RPMI7951 (cell line): ENCODE results near the gene OR6J1. TPM values are rescaled to one million over a fixed set of nuclear protein-coding genes. Genes with fewer than 3 reads are reported as not detected.
A peak's percentile ranks its signal among the peaks of the same experiment; 100 is the strongest.
"Not testable (repeated sequence)": the region's sequence is repeated elsewhere in the genome, so short reads cannot be mapped to it uniquely, and the experiment has no call there.

Source experiments
- DNase-seq: peaks from one replicate; pipeline ENCODE4 v3.0.0-alpha.2; 2012; ENCODE audit warnings: low read depth
- total RNA-seq: library from RNA; depleted of rRNA; stranded (reverse); fragments of >200 nt; shearing (Covaris generic); gene quantifications from 2 replicates; pipeline ENCODE4 v1.2.3, GENCODE V29; 2014; rRNA removed

Gene OR6J1
- total RNA-seq: not detected in 2 replicates

DNA sequence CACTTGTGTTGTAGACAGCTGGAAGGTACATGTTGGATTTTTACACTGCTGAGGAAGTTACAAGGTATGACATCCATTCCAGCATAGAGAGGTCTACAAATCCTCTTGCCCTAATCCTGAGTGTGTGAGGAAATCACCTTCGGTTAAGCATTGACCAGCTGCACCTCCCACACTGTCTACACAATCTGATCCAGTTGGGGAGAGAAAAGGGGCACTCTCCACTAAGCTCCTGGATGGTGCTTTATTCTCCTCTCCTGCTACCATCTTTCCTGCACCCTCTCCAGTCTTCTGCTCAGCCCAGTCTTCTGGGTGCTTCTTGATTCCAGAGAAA, at the start of gene OR6J1:
TSS of gene OR6J1 (minus strand) at position 48 of the 331 bp plus-strand sequence. CDS start 9,541 bp downstream, outside the sequence.
- no peak for DNase-seq

DNA sequence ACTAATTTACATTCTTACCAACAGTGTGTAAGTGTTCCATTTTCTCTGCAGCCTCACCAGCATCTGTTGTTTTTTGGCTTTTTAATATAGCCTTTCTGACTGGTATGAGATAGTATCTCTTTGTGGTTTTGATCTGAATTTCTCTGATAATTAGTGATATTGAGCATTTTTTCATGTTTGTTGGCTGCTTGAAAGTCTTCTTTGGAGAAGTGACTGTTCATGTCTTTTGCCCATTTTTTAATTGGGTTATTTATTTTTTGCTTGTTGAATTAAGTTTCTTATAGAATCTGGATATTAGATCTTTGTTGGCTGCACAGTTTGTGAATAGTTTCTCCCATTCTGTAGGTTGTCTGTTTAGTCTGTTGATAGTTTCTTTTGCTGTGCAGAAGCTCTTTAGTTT, 48.0 kb upstream of the OR6J1 start:
- DNase-seq: peak; percentile 38

DNA sequence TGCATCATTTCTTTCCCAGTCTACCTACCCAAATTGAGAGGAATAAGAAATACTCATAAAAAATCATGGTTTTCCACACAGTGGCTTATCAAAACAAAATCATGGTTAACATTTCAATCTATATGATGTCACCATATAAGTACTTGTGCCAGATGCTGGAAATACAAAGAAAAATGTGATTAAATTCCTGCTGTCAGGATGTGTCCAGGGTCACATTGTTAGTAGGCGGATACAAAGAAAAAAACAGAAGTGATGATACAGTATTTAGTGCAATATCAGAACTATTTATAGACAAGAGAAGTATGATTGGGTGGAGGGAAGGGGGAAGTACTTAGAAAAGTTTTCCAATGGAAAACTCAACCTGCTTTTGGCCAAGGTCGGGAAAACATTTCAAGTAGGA, 47.0 kb upstream of the OR6J1 start:
- peak; percentile 77 for DNase-seq

DNA sequence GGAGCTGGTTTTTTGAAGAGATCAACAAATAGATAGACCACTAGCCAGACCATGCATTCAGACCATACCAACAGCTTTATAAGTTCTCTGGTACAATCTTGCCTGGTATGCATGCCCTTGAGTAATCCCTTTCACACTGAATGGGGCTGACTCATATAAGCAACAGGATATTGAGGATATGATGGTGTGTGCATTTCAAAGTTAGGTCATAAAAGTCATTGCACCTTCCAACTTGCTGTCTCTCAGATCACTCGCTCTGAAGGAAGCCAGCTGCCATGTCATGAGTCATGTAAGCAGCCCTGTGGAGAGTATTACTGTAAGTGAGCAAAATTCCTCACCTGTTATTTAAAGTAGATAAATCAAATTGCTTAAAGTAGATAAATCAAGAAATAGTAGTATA, 45.0 kb upstream of the OR6J1 start:
- DNase-seq: peak; percentile 98

DNA sequence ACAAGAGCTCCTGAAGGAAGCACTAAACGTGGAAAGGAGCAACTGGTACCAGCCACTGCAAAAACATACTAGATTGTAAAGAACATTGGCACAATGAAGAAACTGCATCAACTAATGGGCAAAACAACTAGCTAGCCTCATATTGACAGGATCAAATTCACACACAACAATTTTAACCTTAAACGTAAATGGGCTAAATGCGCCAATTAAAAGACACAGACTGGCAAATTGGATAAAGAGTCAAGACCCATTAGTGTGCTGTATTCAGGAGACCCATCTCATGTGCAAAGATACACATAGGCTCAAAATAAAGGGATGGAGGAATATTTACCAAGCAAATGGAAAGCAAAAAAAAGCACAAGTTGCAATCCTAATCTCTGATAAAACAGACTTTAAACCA, 43.8 kb upstream of the OR6J1 start:
- not testable (repeated sequence) for DNase-seq

DNA sequence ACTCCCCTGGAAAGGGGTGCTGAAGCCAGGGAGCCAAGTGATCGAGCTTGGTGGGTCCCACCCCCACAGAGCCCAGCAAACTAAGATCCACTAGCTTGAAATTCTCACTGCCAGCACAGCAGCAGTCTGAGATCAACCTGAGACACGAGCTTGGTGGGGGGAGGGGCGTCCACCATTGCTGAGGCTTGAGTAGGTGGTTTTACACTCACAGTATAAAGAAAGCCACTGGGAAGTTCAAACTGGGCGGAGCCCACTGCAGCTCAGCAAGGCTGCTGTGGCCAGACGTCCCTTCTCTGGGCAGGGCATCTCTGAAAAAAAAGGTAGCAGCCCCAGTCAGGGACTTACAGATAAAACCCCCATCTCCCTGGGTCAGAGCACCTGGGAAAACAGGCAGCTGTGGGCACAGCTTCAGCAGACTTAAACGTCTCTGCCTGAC, 42.0 kb upstream of the OR6J1 start:
- peak; percentile 45 for DNase-seq

DNA sequence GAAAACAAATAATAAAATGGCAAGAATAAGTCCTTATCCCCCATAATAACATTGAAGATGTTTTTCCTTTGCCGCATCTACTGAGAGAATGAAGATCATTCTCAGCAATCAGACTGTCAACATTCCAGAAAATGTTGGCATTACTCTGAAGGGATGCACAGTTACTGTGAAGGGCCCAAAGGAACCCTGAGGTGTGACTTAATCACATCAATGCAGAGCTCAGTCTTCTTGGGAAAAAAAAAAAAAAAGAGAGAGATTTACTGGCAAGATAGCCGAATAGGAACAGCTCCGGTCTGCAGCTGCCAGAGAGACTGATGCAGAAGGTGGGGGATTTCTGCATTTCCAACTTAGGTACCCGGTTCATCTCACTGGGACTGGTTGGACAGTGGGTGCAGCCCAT, 41.3 kb upstream of the OR6J1 start:
- DNase-seq: peak; percentile 64

DNA sequence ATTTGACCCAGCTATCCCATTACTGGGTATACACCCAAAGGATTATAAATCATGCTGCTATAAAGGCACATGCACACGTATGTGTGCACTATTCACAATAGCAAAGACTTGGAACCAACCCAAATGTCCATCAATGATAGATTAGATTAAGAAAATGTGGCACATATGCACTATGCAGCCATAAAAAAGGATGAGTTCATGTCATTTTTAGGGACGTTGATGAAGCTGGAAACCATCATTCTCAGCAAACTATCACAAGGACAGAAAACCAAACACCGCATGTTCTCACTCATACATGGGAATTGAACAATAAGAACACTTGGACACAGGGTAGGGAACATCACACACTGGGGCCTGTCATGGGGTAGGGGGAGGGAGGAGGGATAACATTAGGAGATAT, 39.3 kb upstream of the OR6J1 start:
- not testable (repeated sequence) for DNase-seq

DNA sequence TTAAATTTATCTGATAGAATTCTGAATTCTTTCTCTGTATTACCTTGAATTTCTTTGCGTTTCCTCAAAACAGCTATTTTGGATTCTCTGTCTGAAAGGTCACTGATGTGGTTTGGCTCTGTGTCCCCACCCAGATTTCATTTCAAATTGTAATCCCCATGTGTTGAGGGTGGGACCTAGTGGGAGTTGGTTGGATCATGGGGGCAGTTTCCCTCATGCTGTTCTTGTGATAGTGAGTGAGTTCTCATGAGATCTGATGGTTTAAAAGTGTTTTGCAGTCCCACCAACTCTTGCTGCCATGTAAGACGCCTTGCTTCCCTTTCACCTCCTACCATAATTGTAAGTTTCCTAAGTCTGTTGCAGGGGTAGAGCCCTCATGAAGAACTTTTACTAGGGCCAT, 34.1 kb upstream of the OR6J1 start:
- DNase-seq: no peak

DNA sequence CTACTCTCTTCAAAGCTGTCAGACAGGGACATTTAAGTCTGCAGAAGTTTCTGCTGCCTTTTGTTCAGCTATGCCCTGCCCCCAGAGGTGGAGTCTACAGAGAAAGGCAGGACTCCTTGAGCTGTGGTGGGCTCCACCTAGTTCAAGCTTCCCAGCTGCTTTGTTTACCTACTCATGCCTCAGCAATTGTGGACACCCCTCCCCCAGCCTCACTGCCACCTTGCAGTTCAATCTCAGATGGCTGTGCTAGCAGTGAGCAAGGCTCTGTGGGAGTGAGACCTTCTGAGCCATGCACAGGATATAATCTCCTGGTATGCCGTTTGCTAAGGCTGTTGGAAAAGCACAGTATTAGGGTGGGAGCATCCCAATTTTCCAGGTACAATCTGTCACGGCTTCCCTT, 33.4 kb upstream of the OR6J1 start:
- DNase-seq: not testable (repeated sequence)

DNA sequence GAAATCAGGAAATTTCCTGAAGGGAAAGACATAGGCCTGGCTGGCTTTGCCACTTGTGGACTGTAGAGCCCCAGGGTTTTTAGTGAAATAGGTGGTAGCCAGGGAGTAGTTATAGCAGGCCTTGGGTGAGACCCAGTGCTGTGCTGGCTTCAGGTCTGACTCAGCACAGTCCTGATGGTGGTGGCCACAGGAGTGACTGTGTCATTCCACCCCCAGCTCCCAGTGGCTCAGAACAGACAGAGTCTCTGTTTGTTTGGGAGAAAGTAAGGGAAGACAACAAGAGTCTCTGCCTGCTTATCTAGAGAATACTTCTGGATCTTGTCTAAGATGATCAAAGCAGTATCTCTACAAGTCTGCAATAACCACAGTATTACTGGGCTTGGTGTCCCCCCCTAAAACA, 27.5 kb upstream of the OR6J1 start:
- peak; percentile 76 for DNase-seq

DNA sequence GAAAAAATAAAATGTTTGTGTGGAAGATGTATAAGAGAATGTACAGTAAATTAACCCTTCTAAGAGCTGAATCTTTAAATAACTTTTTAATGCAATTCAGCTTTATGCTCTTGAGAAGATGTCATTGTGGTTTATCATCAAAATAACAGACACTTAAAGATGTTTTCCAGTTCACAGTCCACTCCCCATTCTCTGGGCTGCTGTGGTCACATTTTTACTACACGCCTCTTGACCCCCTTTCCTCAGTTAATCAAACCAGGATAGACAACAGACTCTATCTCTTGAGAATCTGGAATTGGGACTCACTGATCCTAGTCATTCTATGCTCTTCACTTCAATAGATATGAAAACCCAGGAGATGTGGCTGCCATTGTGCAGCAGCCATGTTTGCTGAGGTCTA, 24.7 kb upstream of the OR6J1 start:
- no peak for DNase-seq

DNA sequence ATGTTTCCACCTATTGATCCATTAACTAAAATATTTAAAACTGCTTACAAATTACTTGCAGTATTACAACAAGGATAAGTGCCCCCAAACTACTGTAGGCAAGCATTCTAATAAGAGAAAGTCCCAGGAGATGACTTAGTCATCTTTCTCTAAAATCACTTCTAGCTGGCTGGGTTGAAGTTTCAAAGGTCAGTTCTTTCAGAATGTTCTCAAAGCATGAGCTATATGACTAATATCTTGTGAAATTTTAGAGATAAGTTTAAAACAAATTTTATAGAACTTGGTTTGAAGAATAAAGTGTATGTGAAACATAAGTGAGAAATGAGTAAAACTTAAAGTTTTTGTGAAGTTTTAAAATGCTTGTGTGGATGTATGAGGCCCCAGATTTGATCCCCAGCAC, 24.3 kb upstream of the OR6J1 start:
- DNase-seq: no peak

DNA sequence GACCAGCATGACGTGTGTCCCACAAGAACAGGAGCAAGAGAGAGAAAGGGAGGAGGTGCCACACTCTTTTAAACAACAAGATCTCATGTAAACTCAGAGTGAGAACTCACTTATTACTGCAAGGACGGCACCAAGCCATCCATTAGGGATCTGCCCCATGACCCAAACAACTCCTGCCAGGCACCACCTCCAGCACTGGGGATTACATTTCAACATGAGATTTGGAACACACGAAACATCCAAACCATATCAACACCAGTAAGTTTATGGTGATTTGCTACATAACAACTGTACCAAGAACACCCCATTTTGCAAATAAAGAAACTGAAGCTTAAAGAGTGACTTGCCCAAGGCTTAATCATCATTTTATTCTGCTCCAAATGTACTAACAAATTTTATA, 23.7 kb upstream of the OR6J1 start:
- DNase-seq: no peak

DNA sequence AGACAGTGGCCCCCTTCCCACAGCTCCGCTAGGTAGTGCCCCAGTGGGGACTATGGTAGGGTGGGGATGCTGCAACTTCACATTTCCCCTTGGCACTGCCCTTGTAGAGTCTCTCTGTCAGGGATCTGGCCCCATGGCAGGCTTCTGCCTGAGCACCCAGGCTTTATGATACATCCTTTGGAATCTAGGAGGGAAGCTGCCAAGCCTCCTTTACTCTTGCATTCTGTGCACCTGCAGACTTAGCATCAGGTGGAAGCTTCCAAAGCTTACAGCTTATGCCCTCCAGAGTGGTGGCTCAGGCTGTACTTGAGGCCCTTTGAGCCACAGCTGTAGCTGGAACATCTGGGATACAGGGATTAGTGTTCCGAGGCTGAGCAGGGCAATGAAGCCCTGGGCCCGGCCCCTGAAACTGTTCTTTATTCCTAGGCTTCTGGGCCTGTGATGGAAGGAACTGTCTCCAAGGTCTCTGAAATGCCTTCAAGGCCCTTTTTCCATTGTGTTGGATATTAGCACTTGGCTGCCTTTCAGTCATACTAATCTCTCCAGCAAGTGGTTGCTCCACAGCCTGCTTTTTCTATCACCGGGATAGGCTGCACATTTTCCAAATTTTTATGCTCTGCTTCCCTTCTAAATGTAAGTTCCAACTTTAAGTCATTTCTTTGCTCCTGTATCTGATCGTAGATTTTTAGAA, 22.2 kb upstream of the OR6J1 start:
- no peak for DNase-seq

DNA sequence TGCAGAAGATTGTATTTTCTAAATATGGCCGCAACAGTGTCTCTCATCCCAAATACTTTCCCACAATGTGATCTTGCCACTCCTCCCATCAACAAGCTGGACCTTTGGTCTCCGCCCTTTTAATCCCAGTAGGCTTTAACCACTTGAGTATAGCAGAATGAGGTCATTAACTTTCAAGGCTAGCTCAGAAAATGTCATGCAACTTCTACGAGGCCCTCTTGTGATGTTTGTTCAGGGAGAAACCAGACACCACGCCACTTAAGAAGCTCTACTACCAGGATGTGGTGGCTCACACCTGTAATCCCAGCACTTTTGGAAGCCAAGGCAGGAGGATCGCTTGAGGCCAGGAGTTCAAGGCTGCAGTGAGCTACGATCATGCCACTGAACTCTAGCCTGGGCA, 20.1 kb upstream of the OR6J1 start:
- peak; percentile 38 for DNase-seq

DNA sequence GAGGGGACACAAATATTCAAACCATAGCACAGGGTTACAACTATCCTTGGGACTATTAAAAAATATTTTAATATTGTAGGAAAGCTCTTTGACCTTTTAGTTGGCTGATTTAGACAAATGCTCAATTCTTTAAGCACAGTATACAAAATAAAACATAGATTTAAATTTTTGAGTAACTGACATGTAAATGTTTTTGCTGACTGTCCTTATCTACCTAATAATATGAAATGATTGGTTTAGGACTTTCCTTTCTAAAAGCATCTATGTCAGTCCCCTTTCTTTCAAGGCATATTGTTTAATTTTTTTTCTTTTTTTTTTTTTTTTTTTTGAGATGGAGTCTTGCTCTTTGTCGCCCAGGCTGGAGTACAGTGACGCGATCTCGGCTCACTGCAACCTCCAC, 16.5 kb upstream of the OR6J1 start:
- DNase-seq: no peak

DNA sequence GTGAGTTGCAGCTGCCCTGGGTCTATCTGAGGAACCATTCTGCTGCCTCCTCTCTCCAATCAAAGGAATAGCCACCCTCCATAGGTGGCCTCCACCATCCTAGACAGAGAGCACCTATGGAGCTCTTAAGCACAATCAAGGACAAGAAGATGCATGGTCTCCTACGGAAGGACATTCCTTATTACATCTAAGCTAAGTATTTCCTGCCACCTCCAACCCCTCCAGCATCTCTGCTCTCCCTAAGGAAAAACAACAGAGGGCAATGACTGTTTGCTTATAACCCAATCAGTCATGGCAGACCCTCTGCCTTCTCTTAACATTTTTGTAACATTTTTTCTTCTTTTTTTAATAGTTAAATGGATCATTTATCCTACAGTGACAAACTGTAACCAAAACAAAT, 14.8 kb upstream of the OR6J1 start:
- peak; percentile 14 for DNase-seq

DNA sequence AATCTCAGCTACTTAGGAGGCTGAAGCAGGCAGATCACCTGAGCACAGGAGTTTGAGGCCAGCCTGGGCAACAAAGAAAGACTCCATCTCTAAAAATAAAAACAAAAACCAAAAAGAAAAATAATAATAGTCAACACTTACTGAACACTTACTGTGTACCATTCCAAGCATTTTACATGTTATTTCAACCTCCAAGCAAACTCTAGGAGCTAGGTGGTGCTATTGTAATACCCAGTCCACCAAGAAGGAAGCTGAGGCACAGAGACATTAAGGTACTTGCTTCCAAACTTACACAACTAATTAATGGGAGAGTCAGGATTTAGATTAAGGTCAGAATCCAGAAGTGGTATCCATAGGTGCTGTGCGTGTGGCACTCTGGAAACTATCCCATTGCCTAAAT, 13.7 kb upstream of the OR6J1 start:
- DNase-seq: peak; percentile 73

DNA sequence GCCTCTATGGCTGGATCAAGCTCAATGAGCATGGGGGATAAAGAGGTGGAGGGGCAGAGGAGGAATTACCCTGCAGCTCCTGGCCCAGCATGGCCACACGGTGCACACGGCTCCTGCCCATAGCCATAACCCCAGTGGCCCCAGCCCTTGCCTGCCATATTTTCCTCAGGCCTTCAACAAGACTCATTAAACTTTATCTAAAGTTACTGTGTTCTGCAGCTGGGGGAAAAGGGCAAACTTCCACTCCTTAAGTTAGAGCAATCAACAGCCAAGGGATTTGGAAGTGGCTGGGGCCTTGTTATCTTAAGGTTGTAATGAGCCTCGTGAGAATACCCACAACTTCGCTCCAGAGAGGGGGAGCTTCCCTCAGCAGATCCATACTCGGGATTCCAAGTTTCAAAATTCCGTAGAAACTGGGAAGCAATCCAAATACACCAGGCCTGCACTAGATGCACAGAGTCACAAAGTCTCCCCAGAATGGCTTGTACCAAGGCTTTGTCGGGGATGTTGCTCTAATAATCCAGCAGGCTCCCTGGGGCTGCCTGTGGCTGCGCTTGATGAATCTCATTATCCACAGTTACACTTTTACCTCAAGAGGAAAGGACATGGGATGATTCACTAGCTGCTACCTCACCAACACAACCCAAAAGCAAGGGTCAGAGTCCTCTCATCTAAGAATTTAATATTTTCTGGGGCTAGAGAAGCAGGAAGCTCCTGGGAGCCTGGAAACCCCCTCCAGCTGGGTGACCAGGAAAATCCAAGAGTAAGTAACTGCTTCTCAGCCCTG, 13.0 kb upstream of the OR6J1 start:
- peak; percentile 70 for DNase-seq

DNA sequence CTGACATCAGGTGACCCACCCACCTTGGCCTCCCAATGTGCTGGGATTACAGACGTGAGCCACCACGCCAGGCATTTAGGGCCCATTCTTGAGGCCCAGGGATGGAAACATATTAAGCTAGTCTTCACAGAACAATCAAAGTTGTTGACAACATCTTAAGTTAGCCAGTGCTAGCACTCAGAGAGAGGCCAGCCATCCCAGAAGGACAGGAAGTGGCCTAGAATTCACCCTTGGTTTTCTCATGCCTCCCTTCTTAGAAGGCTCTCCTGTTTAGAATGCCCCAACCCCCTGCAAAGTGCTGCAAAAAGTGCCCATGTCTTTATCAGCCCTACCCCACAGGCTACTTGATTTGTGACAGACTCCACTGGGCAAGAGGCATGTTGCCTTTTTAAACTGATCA, 12.1 kb upstream of the OR6J1 start:
- DNase-seq: no peak

DNA sequence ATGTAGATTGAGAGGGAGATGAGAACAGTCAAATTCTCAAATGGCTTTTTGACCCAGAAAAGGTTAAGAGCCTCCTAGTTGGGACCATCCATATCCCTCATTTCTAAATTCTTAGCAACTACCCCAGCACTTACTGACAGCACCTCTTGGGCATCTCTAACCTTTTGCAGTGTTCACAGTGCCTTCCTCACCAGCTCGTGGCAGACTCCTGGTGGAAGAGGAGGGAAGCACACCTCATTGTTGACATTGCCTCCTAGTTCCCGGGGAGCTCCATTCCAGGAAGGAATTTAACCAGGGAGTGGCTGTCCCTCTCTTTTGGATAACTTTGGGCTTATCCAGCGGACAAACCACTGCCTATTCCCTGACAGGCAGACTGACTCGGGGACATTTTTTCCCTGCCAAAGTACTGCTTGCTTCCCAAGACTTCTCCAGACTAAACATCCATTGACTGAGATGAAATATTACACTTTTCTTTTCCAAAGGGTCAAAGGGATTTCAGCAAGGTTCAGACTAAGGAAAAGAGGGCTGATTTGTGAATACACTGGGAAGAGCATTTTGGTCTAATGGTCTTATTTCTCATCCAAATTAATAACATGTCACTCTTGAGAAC, 9.0 kb upstream of the OR6J1 start:
- peak; percentile 78 for DNase-seq

DNA sequence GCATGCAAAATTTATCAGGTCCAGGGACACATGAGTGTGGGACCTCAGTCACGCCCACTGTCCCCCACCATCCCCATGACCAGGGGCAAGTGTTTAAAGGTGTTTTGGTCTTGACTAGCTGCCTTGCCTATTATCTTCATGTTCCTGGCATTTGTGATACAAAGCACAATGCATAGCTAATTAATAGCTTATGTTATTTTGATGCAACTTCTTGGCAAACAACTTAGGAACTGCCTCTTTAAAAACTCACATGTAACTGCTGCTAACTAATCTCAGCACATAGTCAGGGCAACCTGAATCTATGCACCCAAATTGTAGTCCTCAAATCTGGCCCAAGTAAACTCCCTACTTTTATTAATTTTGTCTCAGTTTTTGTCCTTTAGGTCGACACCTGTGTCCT, 7.4 kb upstream of the OR6J1 start:
- DNase-seq: no peak
